Glomerular endothelial cell (primary cell): ENCODE results near the gene NXN. TPM values are rescaled to one million over a fixed set of nuclear protein-coding genes. Genes with fewer than 3 reads are reported as not detected.
"Not testable (repeated sequence)": the region's sequence is repeated elsewhere in the genome, so short reads cannot be mapped to it uniquely, and the experiment has no call there.

ENCODE experiments used
- DNase-seq: peaks from one replicate; pipeline ENCODE4 v3.0.0-alpha.2; 2011; ENCODE audit warnings: low read depth, low spot score; ENCODE audit errors: extremely low read depth
- total RNA-seq: library from RNA; depleted of rRNA; stranded (reverse); fragments of >200 nt; gene quantifications from 2 replicates; pipeline ENCODE4 v1.2.3, GENCODE V29; 2015

NXN gene
- total RNA-seq, 1 donor from 2014 or later = 55.7 TPM

DNA sequence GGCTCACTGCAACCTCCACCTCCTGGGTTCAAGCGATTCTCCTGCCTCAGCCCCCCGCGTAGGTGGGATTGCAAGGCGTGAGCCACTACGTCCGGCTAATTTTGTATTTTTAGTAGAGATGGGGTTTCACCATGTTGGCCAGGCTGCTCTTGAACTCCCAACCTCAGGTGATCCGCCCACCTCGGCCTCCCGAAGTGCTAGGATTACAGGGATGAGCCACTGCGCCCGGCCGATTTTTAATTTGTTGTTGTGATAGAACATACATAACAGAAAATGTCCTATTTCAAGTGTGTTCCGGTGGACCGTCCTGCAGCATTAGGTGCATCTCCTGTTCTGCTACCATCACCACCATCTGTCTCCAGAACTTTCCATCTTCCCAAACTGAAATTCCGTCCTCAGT, 55.3 kb downstream of the NXN start:
- not testable (repeated sequence) for DNase-seq

- no peak for DNase-seq
These were observed 55.9 kb downstream of the NXN start for GRCh38 chr17:923633-924032.

DNA sequence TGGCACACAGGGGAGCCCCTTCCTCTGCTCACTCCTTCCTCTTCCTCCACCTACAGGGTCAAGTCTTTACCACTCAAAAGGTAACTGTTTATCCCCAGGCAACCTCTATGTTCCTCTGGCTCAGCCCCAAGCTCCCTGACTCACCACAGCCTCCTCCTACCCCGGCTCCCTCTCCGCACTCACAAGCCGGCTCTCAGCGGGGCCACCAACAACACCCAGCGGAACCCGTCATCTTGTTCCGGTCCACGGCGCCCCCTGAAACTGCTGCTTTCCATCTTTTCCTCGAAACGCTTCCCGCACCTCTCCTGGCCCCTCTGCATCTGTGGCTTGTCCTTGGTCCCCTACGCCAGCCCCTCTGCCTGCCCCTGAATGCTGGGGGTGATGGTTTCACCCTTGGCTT, 58.4 kb downstream of the NXN start:
- no peak for DNase-seq

DNA sequence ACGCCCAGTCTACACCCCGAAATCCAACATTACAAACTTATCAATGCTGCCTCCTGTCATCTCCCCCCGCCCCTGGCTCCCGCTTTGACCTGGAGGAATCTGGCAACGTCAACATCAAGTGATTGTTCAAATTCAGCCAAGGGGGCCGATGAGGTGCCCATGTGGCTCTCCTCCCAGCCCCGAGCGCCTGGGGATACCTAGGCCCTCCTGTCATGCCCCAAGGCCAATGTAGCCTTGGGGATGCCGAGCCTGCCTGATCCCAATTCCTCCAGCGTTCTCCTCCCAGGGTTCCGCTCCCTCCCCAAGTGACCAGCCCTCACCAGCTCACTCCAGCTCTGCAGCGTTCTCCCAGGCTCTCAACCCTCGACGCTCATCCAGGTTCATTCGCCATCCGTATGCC, 59.4 kb downstream of the NXN start:
- DNase-seq = no peak

DNA sequence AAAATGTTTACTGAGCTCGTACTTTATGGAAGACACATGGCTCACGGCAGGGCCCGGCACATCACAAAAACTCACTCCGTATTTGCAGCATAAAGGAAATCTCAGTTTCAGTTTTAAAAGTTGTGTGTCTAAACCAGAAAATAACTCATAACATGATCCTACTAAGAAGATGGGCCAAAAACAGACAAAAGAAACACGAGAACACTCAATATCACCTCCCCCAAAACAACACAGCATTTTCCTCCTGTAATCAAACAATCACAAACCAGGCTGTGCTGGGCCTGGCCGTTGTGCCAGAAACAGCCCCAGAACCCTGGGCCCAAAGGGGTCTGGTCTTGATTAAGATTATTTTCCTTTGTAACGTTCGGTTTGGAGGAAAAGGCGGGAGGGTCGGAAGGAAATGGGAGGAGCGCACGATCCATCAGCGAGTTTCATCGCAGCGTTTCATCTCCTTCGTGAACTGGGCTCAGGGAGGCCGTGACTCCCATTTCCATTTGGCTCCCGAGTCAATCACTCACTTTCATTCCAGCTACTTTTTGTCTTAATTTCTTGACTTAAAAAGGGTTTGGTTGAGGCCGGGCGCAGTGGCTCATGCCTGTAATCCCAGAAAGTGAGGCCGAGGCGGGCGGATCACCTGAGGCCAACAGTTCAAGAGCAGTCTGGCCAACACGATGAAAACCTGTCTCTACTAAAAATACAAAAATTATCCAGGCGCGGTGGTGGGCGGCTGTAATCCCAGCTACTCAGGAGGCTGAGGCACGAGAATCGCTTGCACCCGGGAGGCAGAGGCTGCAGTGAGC, 61.4 kb downstream of the NXN start:
- DNase-seq = no peak

DNA sequence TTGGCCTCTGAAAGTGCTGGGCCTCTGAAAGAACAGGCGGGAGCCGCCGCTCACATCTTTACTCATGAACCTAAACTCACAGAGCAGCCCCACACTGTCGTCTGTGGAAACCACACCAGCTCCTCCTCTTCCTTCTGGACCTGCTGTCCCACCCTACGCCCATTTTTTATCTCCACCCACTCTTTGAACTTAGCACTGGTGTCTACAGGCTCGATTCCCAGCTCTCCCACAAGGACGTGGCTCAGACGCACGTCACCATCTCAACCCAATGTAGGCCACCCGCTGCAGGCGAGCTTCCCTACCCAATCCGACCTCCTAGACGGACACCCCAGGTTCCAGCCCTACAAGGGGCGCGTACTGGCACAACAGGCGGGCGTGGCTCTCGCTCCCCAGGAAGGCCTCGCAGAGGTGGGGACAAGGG, 62.2 kb downstream of the NXN start:
- DNase-seq = no peak

GRCh38 chr17:916315-916714, 63.3 kb downstream of the NXN start:
- no peak for DNase-seq

DNA sequence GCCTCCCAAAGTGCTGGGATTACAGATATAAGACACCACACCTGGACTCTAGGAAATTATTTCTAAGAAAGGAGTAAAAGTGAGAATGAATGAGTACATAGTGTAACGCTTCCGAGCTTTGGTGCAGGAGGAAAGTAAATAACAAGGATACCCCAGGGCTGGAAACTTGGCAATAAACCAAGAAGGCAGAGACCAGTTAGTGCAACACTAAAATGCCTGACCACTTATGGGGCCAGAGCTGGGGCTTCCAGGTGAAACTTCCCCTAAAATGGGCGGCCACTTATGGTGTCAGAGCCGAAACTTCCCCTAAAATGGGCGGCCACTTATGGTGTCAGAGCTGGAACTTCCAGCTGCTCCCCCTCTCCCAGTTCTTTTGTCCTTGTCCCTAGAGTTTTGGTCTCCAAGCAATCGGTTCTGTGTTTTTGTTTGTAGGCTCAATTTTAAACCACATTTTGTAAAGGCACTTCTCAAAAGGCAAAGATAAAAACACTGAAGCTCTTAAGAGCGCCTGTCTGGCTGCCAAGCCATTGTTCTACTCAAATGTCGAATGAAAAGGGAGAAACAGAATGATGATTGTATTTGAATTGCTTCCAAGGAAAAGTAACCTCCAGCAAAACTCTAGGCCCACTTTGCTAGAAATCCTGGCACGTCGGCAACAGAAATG, 63.9 kb downstream of the NXN start:
- no peak for DNase-seq

DNA sequence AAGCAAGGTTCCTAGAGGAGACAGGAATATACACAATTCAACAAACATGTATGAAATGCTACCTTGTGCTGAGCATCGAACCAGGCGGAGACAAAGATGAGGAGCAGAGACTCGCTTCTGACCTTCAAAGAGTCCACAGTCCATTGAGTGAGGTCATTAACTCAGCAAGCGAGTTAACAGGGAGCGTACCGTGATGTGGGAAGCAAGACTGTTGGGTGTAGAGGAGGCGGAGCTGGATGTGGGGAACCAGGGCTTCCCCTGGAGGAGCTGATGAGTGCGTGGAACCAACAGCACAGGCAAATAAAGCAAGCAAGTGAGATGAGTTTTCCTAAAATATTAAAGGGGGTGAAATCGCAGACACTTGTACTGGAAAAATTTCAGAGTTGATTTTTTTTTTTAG, 65.0 kb downstream of the NXN start:
- DNase-seq = no peak

- DNase-seq = no peak
These were observed 66.4 kb downstream of the NXN start for GRCh38 chr17:913207-913606.

- no peak for DNase-seq
These were observed 69.8 kb downstream of the NXN start for GRCh38 chr17:909642-910323.

DNA sequence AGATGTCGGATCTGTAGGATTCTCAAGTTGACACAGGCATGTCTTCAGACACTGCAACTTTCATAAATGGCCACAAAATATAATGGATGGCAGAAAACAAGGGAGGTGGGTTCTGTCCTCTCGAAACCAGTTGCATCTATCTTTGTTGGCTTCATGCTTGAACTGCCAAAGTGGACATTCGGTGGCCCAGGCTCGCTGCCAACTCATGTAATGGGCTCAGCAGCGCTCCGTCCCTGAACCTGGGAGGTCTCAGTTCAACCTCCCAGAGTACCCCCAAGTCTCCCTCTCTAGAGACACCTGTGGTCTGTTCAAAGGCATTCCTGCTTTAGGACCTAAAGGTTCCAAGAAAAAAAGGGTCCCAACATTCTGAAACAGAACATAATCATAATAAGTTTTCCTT, 71.9 kb downstream of the NXN start:
- no peak for DNase-seq

DNA sequence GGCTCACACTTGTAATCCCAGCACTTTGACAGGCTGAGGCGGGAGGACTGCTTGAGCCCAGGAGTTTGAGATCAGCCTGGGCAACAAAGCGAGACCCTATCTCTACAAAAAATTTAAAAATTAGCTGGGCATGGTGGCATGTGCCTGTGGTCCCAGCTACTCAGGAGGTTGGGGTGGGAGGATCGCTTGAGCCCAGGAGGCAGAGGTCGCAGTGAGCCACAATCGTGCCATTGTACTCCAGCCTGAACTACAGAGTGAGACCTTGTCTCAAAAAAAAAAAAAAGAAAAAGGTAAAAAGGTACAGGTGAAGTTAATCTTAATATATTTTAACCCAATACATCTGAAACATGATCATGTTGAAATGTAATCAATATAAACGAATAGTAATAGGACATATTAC, 73.9 kb downstream of the NXN start:
- DNase-seq = not testable (repeated sequence)

GRCh38 chr17:903691-904481, 75.7 kb downstream of the NXN start:
- DNase-seq = no peak

GRCh38 chr17:902463-902862, 77.1 kb downstream of the NXN start:
- DNase-seq = no peak

- DNase-seq = no peak
These were observed 77.6 kb downstream of the NXN start for GRCh38 chr17:901964-902363.

GRCh38 chr17:901191-901950, 78.2 kb downstream of the NXN start:
- no peak for DNase-seq

DNA sequence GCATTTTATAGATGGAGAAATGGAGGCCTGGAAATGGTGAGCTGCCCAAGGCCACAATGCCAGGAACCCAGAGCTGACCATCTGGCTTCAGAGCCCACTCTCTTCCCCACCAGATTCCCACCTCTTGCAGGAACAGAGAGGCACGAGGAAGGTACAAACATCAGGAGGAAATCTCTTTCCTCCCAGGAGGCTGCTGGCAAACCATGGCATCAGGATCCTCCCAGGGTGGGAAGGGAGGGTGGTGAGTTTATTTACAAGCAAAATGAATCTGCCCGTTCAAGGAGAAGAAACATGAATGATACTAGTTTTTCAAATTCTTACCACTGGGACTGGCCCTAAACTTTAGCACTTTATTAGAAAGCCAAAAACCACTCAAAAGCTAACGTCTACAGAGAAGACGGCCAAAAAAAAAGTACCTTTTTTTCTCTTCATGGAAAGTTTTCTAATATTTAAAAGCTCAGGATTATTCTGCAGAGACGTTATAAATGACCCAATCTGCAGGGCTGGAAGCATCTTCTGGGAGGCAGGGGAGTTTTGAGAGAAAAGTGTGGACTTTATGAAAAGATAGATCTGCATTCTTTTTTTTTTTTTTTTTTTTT, 79.1 kb downstream of the NXN start:
- DNase-seq = no peak

- no peak for DNase-seq
These were observed 81.5 kb downstream of the NXN start for GRCh38 chr17:897970-898619.
